Ovary (tissue), 3 donors: ENCODE results near the gene VILL.

Source experiments
- POLR2A ChIP-seq: fragments of 450-650 bp; IDR thresholded peaks from one replicate; pipeline ENCODE4 v1.6.1; 2017; ENCODE audit warnings: antibody characterized with exemption, mild to moderate bottlenecking, moderate library complexity
- TF ChIP-seq, protein P1 (sequence below), 3 donors: fragments of 450-650 bp in 2 of 3; fragments of 200-600 bp in 1 of 3; IDR thresholded peaks; one replicate each; pipeline versions ENCODE4 v1.5.1 to v1.8.0; 2016 to 2022; ENCODE audit warnings: antibody characterized with exemption in 3 of 3, mild to moderate bottlenecking in 1 of 3
- donor health status: DM: no; HTN: no; CAD: no.

DNA sequence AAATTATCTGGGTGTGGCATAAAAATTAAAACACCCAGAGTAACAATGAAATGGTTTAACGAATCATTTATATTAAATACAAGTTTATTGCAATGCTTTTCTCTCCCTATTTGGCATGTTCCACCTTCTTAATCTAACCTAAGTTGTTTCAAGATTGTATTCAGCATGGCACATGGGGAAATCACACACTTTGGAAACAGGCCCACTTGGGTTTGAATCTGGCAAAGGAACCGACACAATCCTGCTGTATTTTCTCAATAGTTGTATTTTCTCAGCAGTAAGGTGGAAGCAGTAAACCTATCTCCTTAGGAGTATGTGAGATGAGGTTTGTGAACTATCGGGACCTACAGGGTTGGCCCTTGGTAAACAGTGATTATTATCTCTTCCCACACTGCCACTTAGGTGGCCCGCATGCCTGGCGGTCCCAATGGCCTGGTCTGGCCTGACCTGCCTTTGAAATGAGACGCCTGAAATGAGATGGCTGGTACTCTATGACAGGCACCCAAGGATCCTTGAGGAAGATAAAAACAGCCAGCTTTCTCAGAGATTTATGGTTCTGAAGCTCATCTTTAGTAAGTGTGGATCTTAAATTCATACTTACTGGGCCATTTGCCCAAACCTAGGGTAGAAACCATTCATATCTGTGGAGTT, 45.3 kb upstream of the VILL start:
- TF ChIP-seq, protein P1, sequence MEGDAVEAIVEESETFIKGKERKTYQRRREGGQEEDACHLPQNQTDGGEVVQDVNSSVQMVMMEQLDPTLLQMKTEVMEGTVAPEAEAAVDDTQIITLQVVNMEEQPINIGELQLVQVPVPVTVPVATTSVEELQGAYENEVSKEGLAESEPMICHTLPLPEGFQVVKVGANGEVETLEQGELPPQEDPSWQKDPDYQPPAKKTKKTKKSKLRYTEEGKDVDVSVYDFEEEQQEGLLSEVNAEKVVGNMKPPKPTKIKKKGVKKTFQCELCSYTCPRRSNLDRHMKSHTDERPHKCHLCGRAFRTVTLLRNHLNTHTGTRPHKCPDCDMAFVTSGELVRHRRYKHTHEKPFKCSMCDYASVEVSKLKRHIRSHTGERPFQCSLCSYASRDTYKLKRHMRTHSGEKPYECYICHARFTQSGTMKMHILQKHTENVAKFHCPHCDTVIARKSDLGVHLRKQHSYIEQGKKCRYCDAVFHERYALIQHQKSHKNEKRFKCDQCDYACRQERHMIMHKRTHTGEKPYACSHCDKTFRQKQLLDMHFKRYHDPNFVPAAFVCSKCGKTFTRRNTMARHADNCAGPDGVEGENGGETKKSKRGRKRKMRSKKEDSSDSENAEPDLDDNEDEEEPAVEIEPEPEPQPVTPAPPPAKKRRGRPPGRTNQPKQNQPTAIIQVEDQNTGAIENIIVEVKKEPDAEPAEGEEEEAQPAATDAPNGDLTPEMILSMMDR (IDR thresholded peaks at IDR 0.05), result no peak
- TF ChIP-seq POLR2A, result no peak
